DOHH2 (cell line): ENCODE measurements around the gene POLR3GL.

Experiments
- H3F3A ChIP-seq: fragments of 200-600 bp; sonication (generic), shearing (Covaris generic); 2 replicates; pipeline ENCODE4 v1.6.0; 2016; ENCODE audit warnings: antibody characterized with exemption, mild to moderate bottlenecking; ENCODE audit not compliant: control insufficient read depth, insufficient read depth
- H3K27ac ChIP-seq: fragments of 200-600 bp; sonication (generic); 2 replicates; pipeline ENCODE4 v1.5.1; 2014; ENCODE audit warnings: low read depth, mild to moderate bottlenecking, low read length, moderate library complexity
- H3K27me3 ChIP-seq: fragments of 200-600 bp; sonication (generic); 2 replicates; pipeline ENCODE4 v1.6.1; 2014; ENCODE audit warnings: mild to moderate bottlenecking, low read length, mixed read lengths; ENCODE audit not compliant: control insufficient read depth
- H3K36me3 ChIP-seq: fragments of 200-600 bp; sonication (generic); 2 replicates; pipeline ENCODE4 v1.6.1; 2014; ENCODE audit warnings: mild to moderate bottlenecking, low read length, moderate library complexity, mixed read lengths; ENCODE audit not compliant: control insufficient read depth
- H3K4me1 ChIP-seq: fragments of 200-600 bp; sonication (generic); 2 replicates; pipeline ENCODE4 v1.6.1; 2014; ENCODE audit warnings: mild to moderate bottlenecking, low read length, mixed read lengths; ENCODE audit not compliant: control insufficient read depth
- H3K4me2 ChIP-seq: fragments of 200-600 bp; sonication (generic); 2 replicates; pipeline ENCODE4 v1.6.0; 2014; ENCODE audit warnings: mild to moderate bottlenecking, low read length, moderate library complexity
- H3K4me3 ChIP-seq: fragments of 200-600 bp; sonication (generic); 2 replicates; pipeline ENCODE4 v1.5.1; 2014; ENCODE audit warnings: mild to moderate bottlenecking, low read length, mixed read lengths
- H3K79me2 ChIP-seq: fragments of 200-600 bp; sonication (generic); 2 replicates; pipeline ENCODE4 v1.6.1; 2014; ENCODE audit warnings: mild to moderate bottlenecking, low read length, mixed read lengths; ENCODE audit not compliant: control insufficient read depth
- H3K9me2 ChIP-seq: fragments of 200-600 bp; sonication (generic); replicated peaks from 2 replicates; pipeline ENCODE4 v1.6.1; 2014; ENCODE audit warnings: mild to moderate bottlenecking, low read length, mixed read lengths; ENCODE audit not compliant: control insufficient read depth
- H3K9me3 ChIP-seq: fragments of 200-600 bp; sonication (generic); 2 replicates; pipeline ENCODE4 v1.6.1; 2014; ENCODE audit warnings: antibody characterized with exemption, low read length, mixed read lengths; ENCODE audit not compliant: control insufficient read depth, insufficient read depth
- H4K20me1 ChIP-seq: fragments of 200-600 bp; sonication (generic); 2 replicates; pipeline ENCODE4 v1.6.0; 2014; ENCODE audit warnings: low read depth, mild to moderate bottlenecking, antibody characterized with exemption, low read length, moderate library complexity; ENCODE audit not compliant: control insufficient read depth, insufficient read depth
- CTCF ChIP-seq: fragments of 200-600 bp; sonication (generic); IDR thresholded peaks from one replicate; pipeline ENCODE4 v1.5.1; 2014; ENCODE audit warnings: antibody characterized with exemption, mild to moderate bottlenecking, low read depth, low read length; ENCODE audit not compliant: poor library complexity, severe bottlenecking
- EZH2phosphoT487 ChIP-seq: fragments of 200-600 bp; sonication (generic); IDR thresholded peaks from 2 replicates; pipeline ENCODE4 v1.6.1; 2017; ENCODE audit warnings: borderline replicate concordance, mild to moderate bottlenecking, antibody characterized with exemption, low read length, moderate library complexity, mixed read lengths

The POLR3GL gene

GRCh38 chr1:145988773-145989172 is 24.3 kb downstream of the POLR3GL start:
- TF ChIP-seq EZH2phosphoT487 (no peak), CTCF (no peak)
- Histone ChIP-seq H3K36me3 (peaks cover 18% of the 10 kb centered on the region), H3K9me3 (no peaks in the 10 kb centered on the region), H3K9me2 (no peaks in the 10 kb centered on the region), H3K27me3 (no peaks in the 10 kb centered on the region), H3K4me1 (peaks cover 36% of the 10 kb centered on the region), H3K79me2 (peaks cover 2% of the 10 kb centered on the region; the same call in 1 of the 2 replicates), H3F3A (peaks cover 38% of the 10 kb centered on the region), H3K4me3 (no peak overlapping the region), H3K27ac (no peak overlapping the region), H3K4me2 (peak overlapping the region; percentile 26; the same call in 1 of the 2 replicates), H4K20me1 (no peaks in the 10 kb centered on the region)

DNA sequence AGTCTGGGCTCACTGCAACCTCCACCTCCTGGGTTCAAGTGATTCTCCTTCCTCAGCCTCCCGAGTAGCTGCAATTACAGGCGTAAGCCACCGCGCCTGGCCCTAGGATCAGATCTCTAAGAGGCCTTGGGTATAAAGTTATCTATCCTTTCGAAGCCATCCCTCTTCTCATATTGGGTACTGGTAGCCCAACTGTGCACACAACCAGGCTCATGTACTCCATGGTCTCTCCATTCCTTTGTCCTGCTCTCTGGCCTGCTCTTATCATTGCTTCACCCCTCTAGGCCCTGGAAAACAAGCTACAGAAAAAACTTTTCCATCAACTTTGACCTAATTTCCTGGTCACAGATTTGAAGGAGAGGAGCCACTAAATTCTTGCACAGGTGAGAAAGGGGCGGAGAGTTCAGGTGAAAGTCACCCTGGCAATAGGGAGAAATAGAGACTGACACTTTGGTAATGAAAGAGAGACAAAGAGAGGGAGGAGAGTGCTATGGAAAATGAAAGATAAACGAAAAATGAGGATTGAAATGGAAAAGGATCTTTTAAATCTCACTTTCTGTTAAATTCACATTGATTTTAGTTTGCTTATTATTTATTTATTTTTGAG is 25.9 kb downstream of the POLR3GL start:
- TF ChIP-seq CTCF (no peak), EZH2phosphoT487 (no peak)
- H3F3A ChIP-seq, result peaks cover 52% of the 10 kb centered on the region
- peaks cover 46% of the 10 kb centered on the region for H3K4me1 ChIP-seq

GRCh38 chr1:145991735-145992412 is 27.4 kb downstream of the POLR3GL start:
- Histone ChIP-seq H3K4me3 (no peak overlapping the region), H3K9me2 (no peaks in the 10 kb centered on the region), H3K79me2 (peaks cover 30% of the 10 kb centered on the region), H3K4me1 (peaks cover 44% of the 10 kb centered on the region), H3K36me3 (peaks cover 43% of the 10 kb centered on the region), H3F3A (peaks cover 57% of the 10 kb centered on the region), H3K27me3 (no peaks in the 10 kb centered on the region), H3K4me2 (no peak overlapping the region), H4K20me1 (peaks cover 22% of the 10 kb centered on the region), H3K9me3 (no peaks in the 10 kb centered on the region), H3K27ac (peak overlapping the region; percentile 13; the same call in 1 of the 2 replicates)
- no peak for TF ChIP-seq EZH2phosphoT487
- TF ChIP-seq CTCF, result no peak

More for the DNA sequence above, 25.9 kb downstream of the POLR3GL start:
- Histone ChIP-seq H3K79me2 (peaks cover 18% of the 10 kb centered on the region), H3K27me3 (no peaks in the 10 kb centered on the region), H4K20me1 (peaks cover 14% of the 10 kb centered on the region), H3K4me2 (no peak overlapping the region), H3K4me3 (no peak overlapping the region), H3K9me3 (no peaks in the 10 kb centered on the region), H3K27ac (no peak overlapping the region), H3K36me3 (peaks cover 34% of the 10 kb centered on the region), H3K9me2 (no peaks in the 10 kb centered on the region)
